Adipocyte (in vitro differentiated cells): Measurements from ENCODE around the gene PLXNA2.

Experiments
- DNase-seq: peaks from one replicate; pipeline ENCODE4 v3.0.0-alpha.2; 2015; ENCODE audit warnings: low read depth
- H3K27me3 ChIP-seq: replicated peaks from 2 replicates; pipeline ENCODE4 v1.7.0; 2013; ENCODE audit warnings: mild to moderate bottlenecking, low read length, moderate library complexity; ENCODE audit not compliant: control insufficient read depth, insufficient read depth
- H3K36me3 ChIP-seq: 2 replicates; pipeline ENCODE4 v1.7.0; 2013; ENCODE audit warnings: low read length, mild to moderate bottlenecking, moderate library complexity; ENCODE audit not compliant: control insufficient read depth, insufficient read depth, severe bottlenecking
- H3K4me1 ChIP-seq: 2 replicates; pipeline ENCODE4 v1.7.0; 2013; ENCODE audit warnings: mild to moderate bottlenecking, low read length, moderate library complexity; ENCODE audit not compliant: control insufficient read depth, insufficient read depth
- H3K4me3 ChIP-seq: 2 replicates; pipeline ENCODE4 v1.7.0; 2013; ENCODE audit warnings: mild to moderate bottlenecking, low read length, moderate library complexity
- H3K9ac ChIP-seq: 2 replicates; pipeline ENCODE4 v1.7.0; 2013; ENCODE audit warnings: mild to moderate bottlenecking, low read length, moderate library complexity
- H3K9me3 ChIP-seq: 2 replicates; pipeline ENCODE4 v1.7.0; 2013; ENCODE audit warnings: mild to moderate bottlenecking, low read length, moderate library complexity; ENCODE audit not compliant: control insufficient read depth

PLXNA2 gene

GRCh38 chr1:208207388-208208131 lies 36.6 kb downstream of the PLXNA2 start:
- no peaks in the 10 kb centered on the region for H3K9me3 ChIP-seq
- H3K36me3 ChIP-seq, result no peaks in the 10 kb centered on the region
- no peak overlapping the region for H3K9ac ChIP-seq
- H3K4me3 ChIP-seq, result no peak overlapping the region
- DNase-seq, result peak; percentile 89
- H3K4me1 ChIP-seq, result peaks cover 27% of the 10 kb centered on the region
- no peaks in the 10 kb centered on the region for H3K27me3 ChIP-seq

- Histone ChIP-seq H3K36me3 (no peaks in the 10 kb centered on the region), H3K27me3 (no peaks in the 10 kb centered on the region), H3K9me3 (no peaks in the 10 kb centered on the region), H3K4me1 (peaks cover 34% of the 10 kb centered on the region), H3K9ac (no peak overlapping the region), H3K4me3 (no peak overlapping the region)
- no peak for DNase-seq
Measured at GRCh38 chr1:208206092-208206698, 38.0 kb downstream of the PLXNA2 start.

GRCh38 chr1:208205216-208206013 lies 38.8 kb downstream of the PLXNA2 start:
- Histone ChIP-seq H3K9ac (no peak overlapping the region), H3K36me3 (no peaks in the 10 kb centered on the region)

GRCh38 chr1:208204779-208205178 lies 39.4 kb downstream of the PLXNA2 start:
- H3K36me3 ChIP-seq, result no peaks in the 10 kb centered on the region
- no peak overlapping the region for H3K4me3 ChIP-seq
- H3K4me1 ChIP-seq, result peaks cover 39% of the 10 kb centered on the region
- no peaks in the 10 kb centered on the region for H3K27me3 ChIP-seq
- no peak for DNase-seq
- no peak overlapping the region for H3K9ac ChIP-seq
- no peaks in the 10 kb centered on the region for H3K9me3 ChIP-seq

More at GRCh38 chr1:208205216-208206013, 38.8 kb downstream of the PLXNA2 start:
- Histone ChIP-seq H3K4me1 (peaks cover 39% of the 10 kb centered on the region), H3K4me3 (no peak overlapping the region), H3K9me3 (no peaks in the 10 kb centered on the region), H3K27me3 (no peaks in the 10 kb centered on the region)
- no peak for DNase-seq

- no peaks in the 10 kb centered on the region for H3K36me3 ChIP-seq
- DNase-seq, result peak; percentile 43
- H3K4me3 ChIP-seq, result no peak overlapping the region
- no peaks in the 10 kb centered on the region for H3K9me3 ChIP-seq
- no peaks in the 10 kb centered on the region for H3K27me3 ChIP-seq
- no peak overlapping the region for H3K9ac ChIP-seq
- H3K4me1 ChIP-seq, result peaks cover 39% of the 10 kb centered on the region
Measured at GRCh38 chr1:208203848-208204609, 40.2 kb downstream of the PLXNA2 start.

- Histone ChIP-seq H3K27me3 (no peaks in the 10 kb centered on the region), H3K4me3 (no peak overlapping the region), H3K9ac (no peak overlapping the region), H3K9me3 (no peaks in the 10 kb centered on the region), H3K36me3 (no peaks in the 10 kb centered on the region), H3K4me1 (peaks cover 39% of the 10 kb centered on the region)
- peak; percentile 58 for DNase-seq
Measured at GRCh38 chr1:208203127-208203847, 40.9 kb downstream of the PLXNA2 start.

GRCh38 chr1:208202333-208202995 lies 41.7 kb downstream of the PLXNA2 start:
- Histone ChIP-seq H3K27me3 (no peaks in the 10 kb centered on the region), H3K9ac (no peak overlapping the region), H3K36me3 (no peaks in the 10 kb centered on the region), H3K4me1 (peaks cover 35% of the 10 kb centered on the region), H3K4me3 (no peak overlapping the region), H3K9me3 (no peaks in the 10 kb centered on the region)
- DNase-seq, result no peak

- Histone ChIP-seq H3K4me3 (no peak overlapping the region), H3K36me3 (no peaks in the 10 kb centered on the region), H3K27me3 (no peaks in the 10 kb centered on the region), H3K4me1 (peaks cover 32% of the 10 kb centered on the region), H3K9ac (no peak overlapping the region), H3K9me3 (no peaks in the 10 kb centered on the region)
- DNase-seq, result peak; percentile 96
Measured at GRCh38 chr1:208201229-208201628, 43.0 kb downstream of the PLXNA2 start.

- Histone ChIP-seq H3K36me3 (no peaks in the 10 kb centered on the region), H3K9ac (no peak overlapping the region), H3K9me3 (no peaks in the 10 kb centered on the region), H3K4me1 (peaks cover 32% of the 10 kb centered on the region), H3K27me3 (no peaks in the 10 kb centered on the region), H3K4me3 (no peak overlapping the region)
- no peak for DNase-seq
Measured at GRCh38 chr1:208200116-208200515, 44.1 kb downstream of the PLXNA2 start.

- Histone ChIP-seq H3K9ac (no peak overlapping the region), H3K9me3 (no peaks in the 10 kb centered on the region), H3K27me3 (no peaks in the 10 kb centered on the region), H3K4me1 (peaks cover 23% of the 10 kb centered on the region), H3K36me3 (no peaks in the 10 kb centered on the region), H3K4me3 (no peak overlapping the region)
- no peak for DNase-seq
Measured at GRCh38 chr1:208198236-208198635, 45.9 kb downstream of the PLXNA2 start.
